Right lobe of liver (tissue), 6 donors: Measurements from ENCODE around the gene IPPK. TPM values are rescaled to one million over a fixed set of nuclear protein-coding genes. Genes with fewer than 3 reads are reported as not detected.

ENCODE experiments used
- ATAC-seq, 4 donors: fragments of 200-7000 bp; cut with Tn5 transposase; one replicate each; pipeline ENCODE4 v1.9.1; 2020; ENCODE audit warnings: mild to moderate bottlenecking in 4 of 4, moderate library complexity in 4 of 4
- DNase-seq, 3 donors: peaks; one replicate each; pipeline ENCODE4 v3.0.0-alpha.2; 2020
- H3K27ac ChIP-seq, 3 donors: fragments of 200-600 bp; one replicate each; pipeline ENCODE4 v1.8.0; 2022
- H3K27me3 ChIP-seq, 2 donors: fragments of 200-600 bp; one replicate each; pipeline ENCODE4 v1.8.0; 2022
- H3K36me3 ChIP-seq, 4 donors: fragments of 200-600 bp; sonication (generic) in 1 of 4; one replicate each; pipeline versions ENCODE4 v1.5.1 to v1.8.0; 2017 to 2022; ENCODE audit warnings: control low read depth in 1 of 4
- H3K4me1 ChIP-seq, 4 donors: fragments of 200-600 bp; sonication (generic) in 1 of 4; one replicate each; pipeline versions ENCODE4 v1.5.1 to v1.8.0; 2017 to 2022; ENCODE audit warnings: control low read depth in 1 of 4
- H3K4me3 ChIP-seq, 3 donors: fragments of 200-600 bp; one replicate each; pipeline ENCODE4 v1.8.0; 2022
- H3K9me3 ChIP-seq, 4 donors: fragments of 200-600 bp; sonication (generic) in 1 of 4; one replicate each; pipeline versions ENCODE4 v1.5.1 to v1.8.0; 2017 to 2022; ENCODE audit warnings: control low read depth in 1 of 4
- POLR2A ChIP-seq: fragments of 450-650 bp; IDR thresholded peaks from one replicate; pipeline ENCODE4 v1.6.1; 2017; ENCODE audit warnings: antibody characterized with exemption, mild to moderate bottlenecking
- WGBS: methylation state at CpG from one replicate; pipeline ENCODE4 v1.1.6; 2018; ENCODE audit warnings: low coverage, low lambda C conversion rate; ENCODE audit not compliant: insufficient coverage; ENCODE audit errors: missing lambda C conversion rate; 5-methylcytosine and 5-hydroxymethylcytosine counted together
- intact Hi-C, 2 donors: fragments of 100-400 bp; cut with DNase I; formaldehyde crosslinking; loops; one replicate each; pipeline versions ENCODE4 v1.11.2 to v1.14.1; 2022
- total RNA-seq, 6 experiments: library from RNA; depleted of rRNA in 2 of 6; stranded (reverse); fragments of >200 nt in 2 of 6; fragmentation: NEBNext Ultra II Directional in 3 of 6; extraction: Animal tissue kit (Norgen Biotek cat#: 25700) in 3 of 6; gene quantifications; one replicate each; pipeline versions ENCODE4 v1.1.0 to v1.2.4, GENCODE V29; 2016 to 2023
- TF ChIP-seq, protein P1 (sequence below), 4 donors: fragments of 200-600 bp in 3 of 4; fragments of 450-650 bp in 1 of 4; IDR thresholded peaks; one replicate each; pipeline versions ENCODE4 v1.5.1 to v1.8.0; 2016 to 2022; ENCODE audit warnings: antibody characterized with exemption in 4 of 4, mild to moderate bottlenecking in 2 of 4
- donor health status: DM: no; HTN: yes; CAD: no.
- donor health status: DM: no; HTN: no; CAD: no.
- donor health status: DM: no; HTN: no; CAD: no.
- donor health status: DM: no; HTN: yes; CAD: no.
- donor health status: DM: no; HTN: yes; CAD: no.

Gene IPPK
- total RNA-seq, 6 experiments from 2014 or later: 2.4 to 4.9 (median 3.7) TPM

DNA sequence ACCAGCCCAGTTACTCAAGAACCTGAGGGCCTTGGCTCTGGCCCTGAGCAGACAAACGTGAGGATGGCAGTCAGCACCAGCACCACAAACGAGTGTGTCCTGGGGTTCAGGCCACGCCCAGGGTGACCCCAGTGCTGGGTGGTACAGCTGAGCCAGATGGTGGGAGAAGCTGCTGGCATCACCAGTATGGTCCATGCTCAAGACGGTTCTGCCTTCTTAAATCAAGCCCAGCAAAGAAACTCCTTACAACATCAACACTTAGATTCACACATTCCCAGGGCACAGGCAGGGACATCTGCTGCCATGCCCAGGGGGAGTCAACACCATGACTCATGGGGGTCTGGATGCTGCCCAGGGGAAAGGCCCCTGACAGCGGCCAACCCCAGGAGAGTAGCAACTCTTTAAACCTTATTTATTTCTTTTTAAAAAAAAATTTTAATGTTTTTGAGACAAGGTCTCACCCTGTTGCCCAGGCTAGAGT lies 31.3 kb downstream of the IPPK start:
- Histone ChIP-seq H3K4me1 (no peaks in the 10 kb centered on the region), H3K4me3 (no peak overlapping the region), H3K27ac (no peak overlapping the region), H3K27me3 (no peaks in the 10 kb centered on the region), H3K9me3 (no peaks in the 10 kb centered on the region), H3K36me3 (peaks cover 0 to 66% (median 18%) of the 10 kb centered on the region in 4 donors)
- no peak for ATAC-seq
- 80% methylated on average over 2 of the region's 5 CpGs for WGBS
- peak in 1 of 3 donors; percentile 29 for DNase-seq
- TF ChIP-seq, protein P1, sequence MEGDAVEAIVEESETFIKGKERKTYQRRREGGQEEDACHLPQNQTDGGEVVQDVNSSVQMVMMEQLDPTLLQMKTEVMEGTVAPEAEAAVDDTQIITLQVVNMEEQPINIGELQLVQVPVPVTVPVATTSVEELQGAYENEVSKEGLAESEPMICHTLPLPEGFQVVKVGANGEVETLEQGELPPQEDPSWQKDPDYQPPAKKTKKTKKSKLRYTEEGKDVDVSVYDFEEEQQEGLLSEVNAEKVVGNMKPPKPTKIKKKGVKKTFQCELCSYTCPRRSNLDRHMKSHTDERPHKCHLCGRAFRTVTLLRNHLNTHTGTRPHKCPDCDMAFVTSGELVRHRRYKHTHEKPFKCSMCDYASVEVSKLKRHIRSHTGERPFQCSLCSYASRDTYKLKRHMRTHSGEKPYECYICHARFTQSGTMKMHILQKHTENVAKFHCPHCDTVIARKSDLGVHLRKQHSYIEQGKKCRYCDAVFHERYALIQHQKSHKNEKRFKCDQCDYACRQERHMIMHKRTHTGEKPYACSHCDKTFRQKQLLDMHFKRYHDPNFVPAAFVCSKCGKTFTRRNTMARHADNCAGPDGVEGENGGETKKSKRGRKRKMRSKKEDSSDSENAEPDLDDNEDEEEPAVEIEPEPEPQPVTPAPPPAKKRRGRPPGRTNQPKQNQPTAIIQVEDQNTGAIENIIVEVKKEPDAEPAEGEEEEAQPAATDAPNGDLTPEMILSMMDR (IDR thresholded peaks at IDR 0.05): no peak
- no peak for TF ChIP-seq POLR2A
- intact Hi-C loops: loop anchor here (10.0 kb wide), 2 partner anchors 134 to 304 kb away; no protein-coding TSS in a partner anchor

DNA sequence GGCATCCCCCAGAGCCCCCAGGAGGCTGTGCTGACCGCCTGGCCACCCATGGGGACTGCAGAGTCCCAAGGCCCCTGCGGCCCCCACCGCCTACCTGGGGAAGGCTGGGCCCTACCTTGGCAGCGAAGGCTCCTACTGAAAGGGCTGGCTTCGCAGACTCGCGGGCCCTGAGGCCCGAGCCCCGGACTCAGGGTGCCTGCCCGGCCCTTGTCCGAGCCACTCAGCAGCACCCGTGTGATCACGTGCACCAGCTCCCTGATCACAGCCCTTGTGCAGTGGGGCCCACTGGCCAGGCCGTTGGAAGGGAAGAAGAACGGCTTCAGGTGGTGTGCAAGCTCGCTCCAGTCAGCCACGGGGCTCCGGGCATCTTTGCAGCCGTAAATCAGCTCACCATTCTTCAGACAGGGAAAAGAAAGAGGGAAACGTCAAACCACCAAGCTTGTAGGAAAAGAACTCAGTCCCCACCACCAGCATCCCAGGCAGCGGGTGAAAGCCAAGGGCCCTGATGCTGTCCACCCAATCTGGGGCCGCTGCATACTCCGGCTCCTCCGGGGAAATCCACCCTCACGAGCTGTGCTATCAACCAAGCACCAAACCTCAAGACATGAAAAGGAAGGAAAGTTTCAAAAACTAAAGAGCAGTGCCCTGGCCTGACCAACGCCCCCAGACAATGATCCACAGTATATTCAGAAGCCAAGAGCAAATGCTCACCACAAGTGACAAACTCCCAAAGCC lies 31.9 kb downstream of the IPPK start:
- intact Hi-C loops: loop anchor here (10.0 kb wide), 2 partner anchors 133 to 303 kb away; no protein-coding TSS in a partner anchor
- peaks cover 0 to 64% (median 18%) of the 10 kb centered on the region in 4 donors for H3K36me3 ChIP-seq
- ATAC-seq (no peak), DNase-seq (peak in 1 of 3 donors; percentile 46)
- H3K4me3 ChIP-seq: no peak overlapping the region
- H3K4me1 ChIP-seq: no peaks in the 10 kb centered on the region
- no peaks in the 10 kb centered on the region for H3K9me3 ChIP-seq
- no peak overlapping the region for H3K27ac ChIP-seq
- no CpG with 5 or more reads among the region's 26 CpGs for WGBS
- TF ChIP-seq POLR2A: no peak
- TF ChIP-seq, protein P1 (IDR thresholded peaks at IDR 0.05): no peak
- H3K27me3 ChIP-seq: no peaks in the 10 kb centered on the region

DNA sequence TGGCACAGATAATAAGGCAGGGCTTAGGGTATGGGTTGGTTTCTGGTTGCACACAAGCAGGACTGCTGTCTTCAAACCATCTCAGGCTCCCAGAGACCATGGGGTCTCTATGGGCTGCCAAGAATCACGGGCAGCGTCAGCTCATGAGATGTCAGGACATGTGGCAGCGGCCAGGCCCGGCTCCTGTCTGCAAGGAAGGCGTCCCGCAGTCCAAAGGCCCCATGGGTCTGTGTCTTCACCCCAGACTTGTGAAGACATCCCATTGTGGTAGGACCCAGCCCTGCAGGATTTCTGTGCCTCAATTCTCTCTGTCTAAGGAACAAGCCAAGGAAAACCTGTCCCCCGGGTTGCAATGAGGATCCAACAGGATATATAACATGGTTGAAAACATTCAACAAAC lies 32.6 kb downstream of the IPPK start:
- TF ChIP-seq, protein P1 (IDR thresholded peaks at IDR 0.05): no peak
- TF ChIP-seq POLR2A: no peak
- Histone ChIP-seq H3K27me3 (no peaks in the 10 kb centered on the region), H3K9me3 (no peaks in the 10 kb centered on the region), H3K4me1 (no peaks in the 10 kb centered on the region), H3K36me3 (peaks cover 0 to 63% (median 21%) of the 10 kb centered on the region in 4 donors), H3K27ac (no peak overlapping the region), H3K4me3 (no peak overlapping the region)
- DNase-seq: peak in 1 of 3 donors; percentile 43
- 50% methylated on average over 2 of the region's 7 CpGs for WGBS
- no peak for ATAC-seq
- intact Hi-C loops: loop anchor here (10.0 kb wide), 2 partner anchors 133 to 303 kb away; no protein-coding TSS in a partner anchor

DNA sequence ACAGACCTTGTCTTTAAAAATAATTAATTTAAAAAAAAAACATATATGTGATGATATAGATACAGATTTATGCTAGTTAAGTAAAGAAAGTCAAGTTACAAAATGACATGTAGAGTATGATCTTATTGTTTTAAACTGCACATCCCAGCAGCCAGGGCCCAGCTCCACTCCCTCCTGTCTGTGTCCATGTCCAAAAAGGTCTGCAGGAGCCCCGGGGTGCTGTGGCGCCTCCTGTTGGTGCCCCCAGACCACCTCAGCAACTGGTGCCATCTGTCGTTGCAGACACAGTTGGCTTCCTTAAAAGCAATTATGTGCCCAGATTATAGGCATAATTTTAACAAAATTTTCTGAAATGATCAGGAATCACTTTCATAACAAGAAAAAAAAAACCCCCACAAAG lies 33.3 kb downstream of the IPPK start:
- 81% methylated on average over 3 of the region's 3 CpGs for WGBS
- no peaks in the 10 kb centered on the region for H3K27me3 ChIP-seq
- DNase-seq (no peak), ATAC-seq (no peak)
- H3K9me3 ChIP-seq: no peaks in the 10 kb centered on the region
- no peak for TF ChIP-seq POLR2A
- TF ChIP-seq, protein P1 (IDR thresholded peaks at IDR 0.05): no peak
- intact Hi-C loops: loop anchor here (10.0 kb wide), 2 partner anchors 132 to 302 kb away; no protein-coding TSS in a partner anchor
- no peak overlapping the region for H3K4me3 ChIP-seq
- no peaks in the 10 kb centered on the region for H3K4me1 ChIP-seq
- peaks cover 0 to 66% (median 23%) of the 10 kb centered on the region in 4 donors for H3K36me3 ChIP-seq
- no peak overlapping the region for H3K27ac ChIP-seq
